HG02852 (cell line): ENCODE results near the gene TMX2.
A peak's percentile ranks its signal among the peaks of the same experiment; 100 is the strongest.
"Not testable (repeated sequence)": the region's sequence is repeated elsewhere in the genome, so short reads cannot be mapped to it uniquely, and the experiment has no call there.

Experiments used
- ATAC-seq: cut with Tn5 transposase; IDR thresholded peaks from one replicate; pipeline ENCODE4 v1.9.1; 2021; ENCODE audit warnings: mild to moderate bottlenecking, moderate library complexity; ENCODE audit not compliant: unreplicated experiment

TMX2 gene

DNA sequence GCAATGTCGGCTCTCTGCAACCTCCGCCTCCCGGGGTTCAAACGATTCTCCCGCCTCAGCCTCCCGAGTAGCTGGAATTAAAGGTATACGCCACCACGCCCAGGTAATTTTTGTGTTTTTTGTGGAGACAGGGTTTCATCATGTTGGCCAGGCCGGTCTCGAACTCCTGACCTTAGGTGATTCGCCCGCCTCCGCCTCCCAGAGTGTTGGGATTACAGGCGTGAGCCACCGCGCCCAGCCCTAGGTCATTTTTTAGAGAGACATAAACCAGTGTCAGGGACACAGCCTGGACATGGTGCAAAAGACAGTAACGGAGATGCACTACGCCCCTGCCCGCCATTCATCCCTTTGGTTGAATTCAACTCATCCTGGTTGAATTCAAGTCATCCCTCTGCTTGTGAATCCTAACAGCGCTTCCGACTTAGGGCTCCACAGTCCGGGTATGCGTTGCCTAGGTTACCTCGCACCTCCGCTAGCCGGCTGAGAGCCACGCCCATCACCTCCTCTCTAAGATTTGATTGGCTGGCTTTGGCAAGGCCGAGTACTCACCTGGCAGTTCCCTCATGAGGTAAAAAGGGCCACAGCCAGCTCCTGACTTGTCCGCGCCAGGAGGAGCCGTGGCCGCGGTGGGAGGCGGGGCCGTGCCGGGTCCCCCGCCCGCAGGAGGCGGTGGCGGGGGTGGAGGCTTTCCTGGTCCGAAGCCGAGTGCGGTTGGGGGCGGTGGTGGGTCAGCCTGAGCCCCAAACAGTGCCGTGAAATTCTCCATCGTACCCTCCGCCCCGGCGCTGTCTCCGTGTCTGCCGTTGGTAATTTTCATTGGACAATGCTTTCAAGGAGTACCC is 758 bp upstream of the TMX2 start, which contains the start of gene MED19:
MED19 (minus strand) TSS at position 802 of the 842 bp plus-strand sequence; CDS start at position 766, 36 bp downstream.
- ATAC-seq: peak; percentile 44

- ATAC-seq: no peak
Observed at GRCh38 chr11:57713835-57714234, 1.4 kb downstream of the TMX2 start.

DNA sequence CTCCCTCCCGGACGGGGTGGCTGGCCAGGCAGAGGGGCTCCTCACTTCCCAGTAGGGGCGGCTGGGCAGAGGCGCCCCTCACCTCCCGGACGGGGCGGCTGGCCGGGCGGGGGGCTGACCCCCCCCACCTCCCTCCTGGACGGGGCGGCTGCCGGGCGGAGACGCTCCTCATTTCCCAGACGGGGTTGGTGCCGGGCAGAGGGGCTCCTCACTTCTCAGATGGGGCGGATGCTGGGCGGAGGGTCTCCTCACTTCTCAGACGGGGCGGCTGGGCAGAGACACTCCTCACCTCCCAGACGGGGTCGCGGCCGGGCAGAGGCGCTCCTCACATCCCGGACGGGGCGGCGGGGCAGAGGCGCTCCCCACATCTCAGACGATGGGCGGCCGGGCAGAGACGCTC is 4.3 kb downstream of the TMX2 start:
- ATAC-seq: not testable (repeated sequence)

DNA sequence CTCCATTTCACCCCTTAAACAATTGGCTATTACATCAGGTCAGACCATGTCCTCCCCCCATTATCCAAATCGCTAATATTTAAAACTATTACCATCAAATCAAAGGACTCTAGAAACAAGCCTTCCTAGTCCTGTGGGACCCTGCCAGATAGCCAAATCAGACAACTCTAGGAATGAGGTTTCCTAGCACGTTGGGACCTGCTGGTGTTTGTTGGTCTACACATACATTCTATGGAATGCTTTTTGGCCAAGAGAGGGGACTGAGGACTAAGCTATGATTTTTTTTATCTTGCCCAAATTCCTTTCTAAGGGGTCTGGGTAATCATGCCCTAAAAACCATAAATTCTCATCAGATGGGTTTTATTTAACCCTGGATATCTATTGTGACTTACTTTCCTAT is 14.8 kb downstream of the TMX2 start:
- no peak for ATAC-seq

DNA sequence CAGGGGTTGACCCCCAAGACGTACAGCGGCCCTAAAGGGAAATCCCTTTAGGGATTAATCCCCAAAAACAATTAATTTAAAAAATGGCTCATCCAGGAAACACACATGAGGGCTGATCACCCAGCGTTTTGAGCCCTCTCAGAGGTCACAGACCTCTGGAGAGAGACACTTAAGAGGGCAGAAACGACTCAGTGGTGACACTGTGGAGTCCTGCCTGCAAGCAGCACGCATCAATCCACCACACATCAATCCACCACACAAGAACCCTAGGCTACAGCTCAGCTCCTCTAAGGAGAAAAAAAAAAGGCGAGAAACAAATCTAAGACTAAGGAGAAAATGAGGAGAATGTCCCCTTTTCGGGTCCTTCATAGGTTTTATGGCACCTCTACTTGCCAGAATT is 16.4 kb downstream of the TMX2 start:
- ATAC-seq: no peak

DNA sequence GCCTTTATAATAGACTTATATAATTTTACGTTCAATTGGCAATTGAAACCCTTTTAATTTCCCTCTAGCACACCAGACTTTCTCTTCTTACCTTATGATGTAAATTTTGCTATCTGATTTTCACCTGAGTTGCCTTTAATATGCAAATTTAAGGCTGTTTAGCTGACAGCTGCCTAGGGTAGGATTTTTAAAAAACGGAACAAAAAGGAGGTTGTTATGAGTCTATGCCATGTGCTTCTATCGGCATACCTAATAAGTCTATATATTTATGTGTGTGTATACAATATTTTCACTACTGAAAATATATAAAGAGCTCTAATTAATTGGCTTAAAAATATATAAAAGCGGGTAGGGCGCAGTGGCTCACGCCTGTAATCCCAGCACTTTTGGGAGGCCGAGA is 17.1 kb downstream of the TMX2 start:
- no peak for ATAC-seq

GRCh38 chr11:57732661-57733060 is 20.3 kb downstream of the TMX2 start:
- no peak for ATAC-seq

- ATAC-seq: no peak
Observed at GRCh38 chr11:57735619-57736298, 23.4 kb downstream of the TMX2 start.

GRCh38 chr11:57741132-57742086 is 29.0 kb downstream of the TMX2 start, which contains the start of gene SELENOH:
SELENOH (plus strand) TSS chr11:57741491; CDS start chr11:57741596, 105 bp downstream.
- ATAC-seq: peak; percentile 91

DNA sequence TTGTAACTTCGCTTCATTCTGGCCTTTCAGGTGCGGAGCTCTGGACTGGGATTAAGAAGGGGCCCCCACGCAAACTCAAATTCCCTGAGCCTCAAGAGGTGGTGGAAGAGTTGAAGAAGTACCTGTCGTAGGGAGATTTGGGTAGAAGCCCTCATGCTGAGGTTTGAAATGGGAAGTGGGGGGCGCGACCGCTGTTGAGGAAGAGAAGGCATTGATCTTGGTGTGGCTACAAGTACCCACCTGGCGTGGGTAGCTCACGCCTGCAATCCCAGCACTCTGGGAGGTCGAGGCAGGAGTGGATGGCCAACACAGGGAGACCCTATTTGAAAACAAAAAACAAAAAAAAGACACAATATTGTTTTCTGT is 29.7 kb downstream of the TMX2 start:
- ATAC-seq: no peak

- no peak for ATAC-seq
Observed at GRCh38 chr11:57744357-57744756, 32.0 kb downstream of the TMX2 start.

GRCh38 chr11:57745206-57745605 is 32.8 kb downstream of the TMX2 start:
- no peak for ATAC-seq

- no peak for ATAC-seq
Observed at GRCh38 chr11:57746920-57747319, 34.5 kb downstream of the TMX2 start.

DNA sequence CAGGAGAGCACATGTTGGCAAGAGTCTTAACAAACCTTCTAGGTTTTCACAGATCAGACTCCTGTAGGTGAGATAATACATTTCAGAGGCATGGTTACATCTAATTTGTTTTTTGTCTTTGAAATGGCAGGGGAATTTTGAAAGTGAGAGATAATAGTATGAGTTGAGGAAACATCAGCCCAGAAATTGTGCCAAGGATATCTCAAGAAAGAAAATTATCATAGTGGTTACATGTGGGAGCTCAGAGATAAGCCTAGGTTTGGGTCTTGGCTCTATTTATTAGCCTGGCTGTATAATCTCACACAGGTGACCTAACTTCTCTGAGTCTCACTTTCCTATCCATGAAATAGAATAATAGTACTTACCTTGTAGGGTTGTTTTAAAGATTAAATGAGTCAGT is 38.8 kb downstream of the TMX2 start:
- ATAC-seq: no peak

GRCh38 chr11:57751676-57752253 is 39.4 kb downstream of the TMX2 start, which contains the start of gene BTBD18:
BTBD18 (minus strand) TSS chr11:57751819; CDS start chr11:57751188, 631 bp downstream.
- ATAC-seq: no peak

DNA sequence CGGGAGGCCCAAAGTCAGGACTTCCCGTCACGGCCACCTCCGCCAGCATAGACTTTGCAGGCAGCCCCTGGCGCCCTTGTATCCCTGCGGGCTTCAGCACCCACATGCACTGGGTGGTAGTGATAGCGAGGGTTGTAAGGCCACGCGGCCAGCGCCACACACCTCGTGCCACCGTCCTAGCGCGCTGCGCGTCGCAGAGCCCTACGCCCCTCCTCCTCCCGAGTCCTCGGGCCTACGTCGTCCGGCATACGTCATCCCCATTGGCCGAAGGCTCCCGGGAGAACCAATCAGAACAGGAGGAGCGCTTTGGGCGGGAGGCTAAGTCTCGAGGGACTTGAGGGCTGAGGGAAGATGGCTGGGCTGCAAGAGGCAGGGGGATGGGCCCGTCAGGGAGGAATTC is 40.6 kb downstream of the TMX2 start:
- ATAC-seq: no peak

DNA sequence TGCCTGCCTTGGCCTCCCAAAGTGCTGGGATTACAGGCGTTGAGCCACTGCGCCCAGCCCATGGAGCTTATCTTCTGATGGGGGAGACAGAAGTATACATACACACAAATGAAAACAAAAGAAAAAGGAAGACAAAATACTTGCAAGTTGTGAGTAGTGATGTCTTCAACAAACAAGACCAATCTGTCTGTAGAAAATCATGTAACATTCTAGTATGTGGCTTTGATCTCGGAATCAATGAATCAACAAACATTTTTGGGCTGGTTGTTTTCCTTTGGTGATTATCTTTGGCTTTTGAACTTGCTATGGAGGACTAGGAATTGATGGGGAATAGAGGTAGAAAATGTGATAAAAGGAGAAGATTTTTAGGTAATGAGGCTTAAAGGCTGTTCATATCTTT is 45.8 kb downstream of the TMX2 start:
- ATAC-seq: no peak

DNA sequence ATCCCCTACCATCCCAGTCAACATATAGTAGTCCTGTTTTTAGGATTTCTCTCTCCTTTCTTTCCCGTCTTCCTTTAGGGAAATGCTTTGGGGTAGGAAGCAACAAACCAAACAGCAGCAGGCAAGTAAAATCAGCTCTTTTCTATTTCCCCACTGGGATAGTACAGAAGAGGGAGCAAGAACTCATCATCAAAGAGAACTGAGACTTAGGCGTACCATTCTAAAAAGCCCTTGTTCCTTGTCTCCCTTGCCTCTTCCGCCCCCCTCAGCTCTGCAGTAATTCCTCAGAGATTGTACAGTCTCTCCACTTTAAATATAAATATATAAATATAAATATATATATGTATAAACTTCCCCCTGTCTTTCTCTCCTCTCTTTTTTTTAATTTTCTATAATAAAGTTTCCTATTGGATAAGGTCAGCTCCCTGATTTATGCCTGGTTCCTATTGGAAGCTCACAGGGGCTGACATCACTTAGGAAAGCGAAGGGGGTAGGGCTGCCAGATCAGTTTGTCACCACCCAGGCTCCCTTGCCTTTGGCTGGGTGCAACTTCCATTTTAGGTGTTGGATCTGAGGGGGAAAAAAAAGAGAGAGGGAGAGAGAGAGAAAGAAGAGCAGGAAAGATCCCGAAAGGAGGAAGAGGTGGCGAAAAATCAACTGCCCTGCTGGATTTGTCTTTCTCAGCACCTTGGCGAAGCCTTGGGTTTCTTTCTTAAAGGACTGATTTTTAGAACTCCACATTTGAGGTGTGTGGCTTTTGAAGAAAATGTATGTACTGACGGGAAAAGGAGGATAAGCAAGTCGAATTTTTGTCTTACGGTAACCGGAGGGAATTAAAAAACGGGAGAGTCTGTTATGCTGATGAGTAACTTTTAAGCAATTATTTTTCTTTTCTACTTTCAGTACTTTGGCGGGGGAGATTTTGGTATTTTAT is 49.2 kb downstream of the TMX2 start, which contains the start of gene CTNND1:
CTNND1 (plus strand) TSS at position 502 of the 934 bp plus-strand sequence. CDS start 29,677 bp downstream, outside the sequence.
- ATAC-seq: peak; percentile 93

GRCh38 chr11:57762235-57762861 is 50.0 kb downstream of the TMX2 start:
- ATAC-seq: no peak
